Thyroid gland (tissue), 4 donors: Measurements from ENCODE around the gene PLCG1. TPM values are rescaled to one million over a fixed set of nuclear protein-coding genes. Genes with fewer than 3 reads are reported as not detected.

ENCODE experiments used
- DNase-seq, 2 donors: peaks; one replicate each; pipeline ENCODE4 v3.0.0-alpha.2; 2019
- H3K27ac ChIP-seq, 3 donors: fragments of 200-600 bp; sonication (generic); 1 replicate in 2 of 3; 2 replicates in 1 of 3; pipeline ENCODE4 v1.5.1; 2016 to 2019; ENCODE audit warnings: mild to moderate bottlenecking in 1 of 3, moderate library complexity in 1 of 3
- H3K27me3 ChIP-seq: fragments of 200-600 bp; sonication (generic); one replicate; pipeline ENCODE4 v1.5.1; 2019
- H3K36me3 ChIP-seq, 2 donors: fragments of 200-600 bp; sonication (generic); one replicate each; pipeline ENCODE4 v1.5.1; 2016 to 2019
- H3K4me1 ChIP-seq, 2 donors: fragments of 200-600 bp; sonication (generic); one replicate each; pipeline ENCODE4 v1.5.1; 2017 to 2019
- H3K4me3 ChIP-seq, 3 donors: fragments of 200-600 bp; sonication (generic); replicated peaks in 1 of 3; 1 replicate in 2 of 3; 2 replicates in 1 of 3; pipeline ENCODE4 v1.5.1; 2016; ENCODE audit warnings: mild to moderate bottlenecking in 1 of 3
- H3K9me3 ChIP-seq: fragments of 200-600 bp; sonication (generic); one replicate; pipeline ENCODE4 v1.5.1; 2017
- CTCF ChIP-seq, 6 experiments: fragments of 200-600 bp in 3 of 6; fragments of 450-650 bp in 3 of 6; sonication (generic) in 3 of 6; IDR thresholded peaks; one replicate each; pipeline ENCODE4 v1.5.1; 2016 to 2019; ENCODE audit warnings: antibody characterized with exemption in 6 of 6, mild to moderate bottlenecking in 2 of 6, inconsistent platforms in 1 of 6, moderate library complexity in 1 of 6
- POLR2A ChIP-seq, 2 donors: fragments of 450-650 bp; IDR thresholded peaks; one replicate each; pipeline ENCODE4 v1.6.1; 2017; ENCODE audit warnings: antibody characterized with exemption in 2 of 2, mild to moderate bottlenecking in 2 of 2, moderate library complexity in 1 of 2
- WGBS, 2 donors: methylation state at CpG; one replicate each; pipeline ENCODE4 v1.1.5; 2017; 5-methylcytosine and 5-hydroxymethylcytosine counted together
- intact Hi-C: fragments of 100-400 bp; cut with DNase I; formaldehyde crosslinking; loops from one replicate; pipeline ENCODE4 v1.15.1; 2023
- total RNA-seq, 4 donors: library from RNA; depleted of rRNA; stranded (reverse); fragments of >200 nt; gene quantifications; one replicate each; pipeline ENCODE4 v1.2.3, GENCODE V29; 2016

The PLCG1 gene
- total RNA-seq, 4 donors from 2014 or later: 146 to 252 (median 164) TPM

GRCh38 chr20:41178904-41179432 lies 41.6 kb downstream of the PLCG1 start:
- Histone ChIP-seq H3K4me1 (peaks cover 8 to 33% of the 10 kb centered on the region in 2 donors), H3K4me3 (no peak overlapping the region), H3K9me3 (no peaks in the 10 kb centered on the region), H3K27ac (peak overlapping the region; percentile 2 to 52 (median 46)), H3K27me3 (no peaks in the 10 kb centered on the region), H3K36me3 (peaks cover 8 to 12% of the 10 kb centered on the region in 2 donors)
- 53% methylated on average over 8 of the region's 8 CpGs for WGBS, 2 donors
- DNase-seq: peak; percentile 70 to 79
- intact Hi-C loops: loop anchor here (5.0 kb wide), 1 partner anchor 48 kb away; no protein-coding TSS in a partner anchor
- no peak for TF ChIP-seq POLR2A (IDR thresholded peaks at IDR 0.05)
- TF ChIP-seq CTCF (IDR thresholded peaks at IDR 0.05): peak in 1 of 6 experiments; percentile 11

- 98% methylated on average over 8 of the region's 8 CpGs for whole genome bisulfite sequencing, 2 donors
- intact Hi-C loops: loop anchor here (5.0 kb wide), 1 partner anchor 47 kb away; no protein-coding TSS in a partner anchor
- Histone ChIP-seq H3K9me3 (no peaks in the 10 kb centered on the region), H3K4me1 (peaks cover 8 to 29% of the 10 kb centered on the region in 2 donors), H3K27ac (peak overlapping the region in 1 of 3 donors; percentile 22), H3K27me3 (no peaks in the 10 kb centered on the region), H3K36me3 (peaks cover 0 to 9% of the 10 kb centered on the region in 2 donors), H3K4me3 (no peak overlapping the region)
- peak in 1 of 2 donors; percentile 2 for DNase-seq
- no peak for TF ChIP-seq POLR2A (IDR thresholded peaks at IDR 0.05)
- TF ChIP-seq CTCF (IDR thresholded peaks at IDR 0.05): no peak
Observed at GRCh38 chr20:41179961-41180360, 42.6 kb downstream of the PLCG1 start.

GRCh38 chr20:41180599-41181333 lies 43.4 kb downstream of the PLCG1 start:
- DNase-seq: peak in 1 of 2 donors; percentile 2
- Histone ChIP-seq H3K9me3 (no peaks in the 10 kb centered on the region), H3K4me1 (peaks cover 8 to 21% of the 10 kb centered on the region in 2 donors), H3K4me3 (no peak overlapping the region), H3K27me3 (no peaks in the 10 kb centered on the region), H3K27ac (peak overlapping the region in 1 of 3 donors; percentile 22), H3K36me3 (peaks cover 0 to 1% of the 10 kb centered on the region in 2 donors)
- TF ChIP-seq POLR2A (IDR thresholded peaks at IDR 0.05): no peak
- no peak for TF ChIP-seq CTCF (IDR thresholded peaks at IDR 0.05)
- 91 to 95% methylated on average over 6 of the region's 6 CpGs for WGBS, 2 donors
- intact Hi-C loops: no loop called here

GRCh38 chr20:41181567-41181966 lies 44.2 kb downstream of the PLCG1 start:
- Histone ChIP-seq H3K36me3 (no peaks in the 10 kb centered on the region), H3K27ac (peak overlapping the region in 1 of 3 donors; percentile 30), H3K4me1 (peaks cover 8 to 20% of the 10 kb centered on the region in 2 donors), H3K9me3 (no peaks in the 10 kb centered on the region), H3K4me3 (no peak overlapping the region), H3K27me3 (no peaks in the 10 kb centered on the region)
- peak; percentile 41 to 52 for DNase-seq
- WGBS, 2 donors: 92 to 94% methylated on average over 2 to 3 of the region's 3 CpGs
- TF ChIP-seq CTCF (IDR thresholded peaks at IDR 0.05): no peak
- no peak for TF ChIP-seq POLR2A (IDR thresholded peaks at IDR 0.05)
- intact Hi-C loops: no loop called here
